GM12878 (cell line): ENCODE results near the gene SLC9A3. TPM values are rescaled to one million over a fixed set of nuclear protein-coding genes. Genes with fewer than 3 reads are reported as not detected.
A peak's percentile ranks its signal among the peaks of the same experiment; 100 is the strongest.

Experiments
- BCL3 ChIP-seq: IDR thresholded peaks from 2 replicates; pipeline ENCODE4 v1.6.1; 2011; ENCODE audit warnings: borderline replicate concordance, low read depth, mild to moderate bottlenecking, moderate library complexity, low read length; ENCODE audit not compliant: insufficient read depth, poor library complexity, severe bottlenecking
- BRCA1 ChIP-seq: IDR thresholded peaks from 2 replicates; pipeline ENCODE4 v1.6.1; 2011; ENCODE audit warnings: low read depth, low read length, improper control_type of control experiment
- CBX3 ChIP-seq: fragments of 200-600 bp; sonication (generic); IDR thresholded peaks from 2 replicates; pipeline ENCODE4 v1.6.1; 2016; ENCODE audit warnings: low read depth, borderline replicate concordance
- CEBPB ChIP-seq, 2 experiments: fragments of 150-350 bp in 1 of 2; IDR thresholded peaks; 2 replicates each; pipeline ENCODE4 v1.6.1; 2012 to 2014; ENCODE audit warnings: low read depth in 2 of 2, low read length in 2 of 2, borderline replicate concordance in 1 of 2, inconsistent platforms in 1 of 2
- DPF2 ChIP-seq: fragments of 450-650 bp; IDR thresholded peaks from 2 replicates; pipeline ENCODE4 v1.6.1; 2017; ENCODE audit warnings: mild to moderate bottlenecking
- E2F8 ChIP-seq: fragments of 450-650 bp; IDR thresholded peaks from 2 replicates; pipeline ENCODE4 v1.6.1; 2018; ENCODE audit warnings: mild to moderate bottlenecking, low read depth, moderate library complexity; ENCODE audit not compliant: partially characterized antibody
- ELK1 ChIP-seq: IDR thresholded peaks from 2 replicates; pipeline ENCODE4 v1.6.1; 2012; ENCODE audit warnings: low read depth, low read length, improper control_type of control experiment
- EP300 ChIP-seq, 2 experiments: fragments of 150-350 bp in 1 of 2; IDR thresholded peaks; 2 replicates each; pipeline ENCODE4 v1.6.1; 2011 to 2012; ENCODE audit warnings: low read depth in 2 of 2, low read length in 2 of 2, borderline replicate concordance in 1 of 2, improper control_type of control experiment in 1 of 2, inconsistent platforms in 1 of 2; ENCODE audit not compliant: control insufficient read depth in 1 of 2
- FOXK2 ChIP-seq: fragments of 450-650 bp; IDR thresholded peaks from 2 replicates; pipeline ENCODE4 v1.6.1; 2017; ENCODE audit warnings: mild to moderate bottlenecking, moderate library complexity
- IKZF2 ChIP-seq, 2 experiments: fragments of 450-650 bp; IDR thresholded peaks; 2 replicates each; pipeline ENCODE4 v1.6.1; 2017; ENCODE audit warnings: mild to moderate bottlenecking in 2 of 2, moderate library complexity in 2 of 2
- KLF5 ChIP-seq: fragments of 450-650 bp; IDR thresholded peaks from 2 replicates; pipeline ENCODE4 v1.6.1; 2014; ENCODE audit warnings: mild to moderate bottlenecking; ENCODE audit not compliant: partially characterized antibody
- MLLT1 ChIP-seq: fragments of 450-650 bp; IDR thresholded peaks from 2 replicates; pipeline ENCODE4 v1.6.1; 2016; ENCODE audit warnings: mild to moderate bottlenecking
- NR2C2 ChIP-seq: IDR thresholded peaks from 2 replicates; pipeline ENCODE4 v1.6.1; 2011; ENCODE audit warnings: borderline replicate concordance, low read depth; ENCODE audit not compliant: control insufficient read depth, insufficient read length
- NR2F1 ChIP-seq: fragments of 450-650 bp; conservative IDR thresholded peaks from 2 replicates; pipeline ENCODE4 v1.6.1; 2017; ENCODE audit warnings: mild to moderate bottlenecking
- PKNOX1 ChIP-seq: fragments of 450-650 bp; IDR thresholded peaks from 2 replicates; pipeline ENCODE4 v1.6.1; 2016; ENCODE audit warnings: mild to moderate bottlenecking
- RAD51 ChIP-seq: fragments of 450-650 bp; IDR thresholded peaks from 2 replicates; pipeline ENCODE4 v1.6.1; 2016; ENCODE audit warnings: moderate library complexity, mild to moderate bottlenecking, inconsistent platforms
- RCOR1 ChIP-seq: conservative IDR thresholded peaks from 2 replicates; pipeline ENCODE4 v1.6.1; 2012; ENCODE audit warnings: low read depth, low read length, improper control_type of control experiment
- STAT1 ChIP-seq: fragments of 450-650 bp; conservative IDR thresholded peaks from 2 replicates; pipeline ENCODE4 v1.6.1; 2014; ENCODE audit warnings: antibody characterized with exemption, mild to moderate bottlenecking
- TCF12 ChIP-seq: IDR thresholded peaks from 2 replicates; pipeline ENCODE4 v1.6.1; 2011; ENCODE audit warnings: low read depth, mild to moderate bottlenecking, low read length
- ZNF207 ChIP-seq: fragments of 450-650 bp; IDR thresholded peaks from 2 replicates; pipeline ENCODE4 v1.6.1; 2014; ENCODE audit warnings: antibody characterized with exemption, mild to moderate bottlenecking, borderline replicate concordance
- ZNF384 ChIP-seq: IDR thresholded peaks from 2 replicates; pipeline ENCODE4 v1.6.1; 2012; ENCODE audit warnings: low read depth, mild to moderate bottlenecking, low read length, improper control_type of control experiment, borderline replicate concordance
- ZZZ3 ChIP-seq: IDR thresholded peaks from 2 replicates; pipeline ENCODE4 v1.6.1; 2011; ENCODE audit warnings: low read depth; ENCODE audit not compliant: control insufficient read depth, insufficient read length
- polyA plus RNA-seq, 11 experiments: library from polyadenylated mRNA; depleted of rRNA in 4 of 11; unstranded in 6 of 11; stranded (reverse) in 5 of 11; fragments of >200 nt; fragmentation: Nextera tagmentation in 4 of 11; fragmentation: Illumina TruSeq in 1 of 11; extraction: Ambion mirVana in 4 of 11; extraction: Trizol in 1 of 11; gene quantifications; 1 replicate in 1 of 11; 2 replicates in 10 of 11; pipeline versions ENCODE4 v1.2.1 to v1.2.3, GENCODE V29; 2011 to 2016; ENCODE audit warnings: inconsistent platforms in 2 of 11, missing spikeins in 2 of 11, low read depth in 1 of 11
- total RNA-seq, 4 experiments: library from RNA; depleted of rRNA in 3 of 4; stranded (reverse); fragments of >200 nt in 3 of 4; fragmentation: Illumina TruSeq in 1 of 4; extraction: Trizol in 1 of 4; gene quantifications; 2 replicates each; pipeline versions ENCODE4 v1.2.1 to v1.2.3, GENCODE V29; 2013 to 2021

Gene SLC9A3
- total and polyA plus RNA-seq, 10 of the 15 experiments (the other 5 are each of a cell fraction or from before 2014, with no cell fraction given): 0.04 to 5.2 (median 2.3) TPM; not detected in 1

- TF ChIP-seq CEBPB (IDR thresholded peaks at IDR 0.05; ENCODE audit: borderline replicate concordance in 1 of 2, low read depth in 2 of 2, low read length in 2 of 2) (no peak), ZNF384 (no peak), CBX3 (no peak), EP300 (IDR thresholded peaks at IDR 0.05; ENCODE audit: borderline replicate concordance in 1 of 2, control insufficient read depth in 1 of 2, low read depth in 2 of 2, low read length in 2 of 2) (no peak), STAT1 (no peak), BCL3 (no peak), BRCA1 (no peak), KLF5 (no peak), ELK1 (no peak), RCOR1 (no peak), ZNF207 (0 out of 2 replicates have a peak, but pooled peaks have one; percentile 54), FOXK2 (no peak), IKZF2 (IDR thresholded peaks at IDR 0.05) (peak; percentile 33 to 47; a peak in 3 of 4 replicates), TCF12 (no peak), E2F8 (no peak), PKNOX1 (no peak), NR2C2 (no peak), ZZZ3 (no peak), DPF2 (0 out of 2 replicates have a peak, but pooled peaks have one; percentile 22), RAD51 (no peak), NR2F1 (peak; percentile 39; the same call in 1 of the 2 replicates), MLLT1 (no peak)
Measured at GRCh38 chr5:431001-431710, 93.1 kb downstream of the SLC9A3 start (continued).
